SH-SY5Y (cell line): ENCODE data around the gene COL26A1.

Experiments
- GATA2 ChIP-seq: IDR thresholded peaks from 2 replicates; pipeline ENCODE4 v1.6.1; 2011; ENCODE audit warnings: mild to moderate bottlenecking, low read depth, low read length
- GATA3 ChIP-seq: IDR thresholded peaks from 2 replicates; pipeline ENCODE4 v1.6.1; 2011; ENCODE audit warnings: low read depth, mild to moderate bottlenecking, low read length, moderate library complexity

- TF ChIP-seq GATA2, result no peak
- no peak for TF ChIP-seq GATA3
These were observed 59.9 kb downstream of the COL26A1 start for GRCh38 chr7:101422356-101423195.
